SK-N-SH (cell line): ENCODE data around the gene MARCHF3. TPM values are rescaled to one million over a fixed set of nuclear protein-coding genes. Genes with fewer than 3 reads are reported as not detected.
"Not testable (repeated sequence)": the region's sequence is repeated elsewhere in the genome, so short reads cannot be mapped to it uniquely, and the experiment has no call there.

Source experiments
- CTCF ChIA-PET: fragments of 300-600, 350-600 bp; formaldehyde crosslinking; extraction: SDS; loops from one replicate; lab custom pipeline; 2021; lab: Yijun Ruan, JAX
- POLR2A ChIA-PET: fragments of 350-600 bp; sonication (Branson Sonifier 250); formaldehyde crosslinking; extraction: SDS; loops from one replicate; lab custom pipeline; 2020; ENCODE audit warnings: antibody characterized with exemption, inconsistent platforms; lab: Yijun Ruan, JAX
- DNase-seq: peaks from one replicate; pipeline ENCODE4 v3.0.0; 2012
- H2AFZ ChIP-seq: fragments of 200-600 bp; sonication (generic); 2 replicates; pipeline ENCODE4 v1.8.1; 2016; ENCODE audit warnings: antibody characterized with exemption, mild to moderate bottlenecking, low read depth
- H3F3A ChIP-seq: fragments of 200-600 bp; sonication (generic); replicated peaks from 2 replicates; pipeline ENCODE3; 2016; ENCODE audit warnings: antibody characterized with exemption, mild to moderate bottlenecking; ENCODE audit not compliant: insufficient read depth
- H3K27ac ChIP-seq, 2 experiments: fragments of 200-500 bp in 1 of 2; fragments of 200-600 bp in 1 of 2; sonication (Bioruptor generic) in 1 of 2; sonication (generic), shearing (Covaris generic) in 1 of 2; 2 replicates each; pipeline versions ENCODE4 v1.5.1 to v1.6.1; 2014 to 2016; ENCODE audit warnings: low read depth in 2 of 2, inconsistent platforms in 1 of 2, low read length in 1 of 2, mild to moderate bottlenecking in 1 of 2, mixed read lengths in 1 of 2
- H3K27me3 ChIP-seq: fragments of 200-600 bp; sonication (generic), shearing (Covaris generic); 2 replicates; pipeline ENCODE4 v1.6.1; 2016; ENCODE audit warnings: mixed run types; ENCODE audit not compliant: insufficient read depth
- H3K36me3 ChIP-seq, 2 experiments: fragments of 200-500 bp in 1 of 2; fragments of 200-600 bp in 1 of 2; sonication (Bioruptor generic) in 1 of 2; sonication (generic) in 1 of 2; replicated peaks in 1 of 2; 2 replicates each; pipeline versions ENCODE3 to v1.5.1; 2014 to 2016; ENCODE audit warnings: low read length in 1 of 2, mild to moderate bottlenecking in 1 of 2; ENCODE audit not compliant: insufficient read depth in 2 of 2, control insufficient read depth in 1 of 2
- H3K4me1 ChIP-seq, 2 experiments: fragments of 200-500 bp in 1 of 2; fragments of 200-600 bp in 1 of 2; sonication (Bioruptor generic) in 1 of 2; sonication (generic), shearing (Covaris generic) in 1 of 2; 2 replicates each; pipeline versions ENCODE4 v1.5.1 to v1.6.1; 2014 to 2016; ENCODE audit warnings: low read depth in 1 of 2, low read length in 1 of 2, mixed run types in 1 of 2; ENCODE audit not compliant: insufficient read depth in 2 of 2, control insufficient read depth in 1 of 2
- H3K4me2 ChIP-seq: fragments of 200-600 bp; sonication (generic), shearing (Covaris generic); 2 replicates; pipeline ENCODE4 v1.6.1; 2017; ENCODE audit warnings: mixed run types
- H3K4me3 ChIP-seq, 2 experiments: fragments of 200-500 bp in 1 of 2; fragments of 200-600 bp in 1 of 2; sonication (Bioruptor generic) in 1 of 2; sonication (generic), shearing (Covaris generic) in 1 of 2; 2 replicates each; pipeline versions ENCODE4 v1.5.1 to v1.8.1; 2014 to 2016; ENCODE audit warnings: low read depth in 2 of 2, inconsistent platforms in 1 of 2, low read length in 1 of 2, mild to moderate bottlenecking in 1 of 2, mixed read lengths in 1 of 2, moderate library complexity in 1 of 2
- H3K79me2 ChIP-seq: fragments of 200-600 bp; sonication (generic); 2 replicates; pipeline ENCODE4 v1.8.1; 2017; ENCODE audit warnings: mild to moderate bottlenecking; ENCODE audit not compliant: insufficient read depth
- H3K9ac ChIP-seq: fragments of 200-600 bp; sonication (generic); 2 replicates; pipeline ENCODE4 v1.6.1; 2017; ENCODE audit warnings: mixed run types
- H3K9me2 ChIP-seq: fragments of 200-600 bp; sonication (generic); 2 replicates; pipeline ENCODE4 v1.6.1; 2017; ENCODE audit warnings: mixed run types
- H3K9me3 ChIP-seq: fragments of 200-600 bp; sonication (generic); 2 replicates; pipeline ENCODE4 v1.6.1; 2017; ENCODE audit warnings: mixed run types, mild to moderate bottlenecking, moderate library complexity
- H4K20me1 ChIP-seq: fragments of 200-600 bp; sonication (generic); 2 replicates; pipeline ENCODE4 v1.6.1; 2017; ENCODE audit warnings: mild to moderate bottlenecking, mixed run types; ENCODE audit not compliant: insufficient read depth
- SMC3 ChIP-seq: IDR thresholded peaks from 2 replicates; pipeline ENCODE4 v1.6.1; 2012; ENCODE audit warnings: low read depth, low read length, improper control_type of control experiment
- TAF1 ChIP-seq: IDR thresholded peaks from 2 replicates; pipeline ENCODE4 v1.6.1; 2012; ENCODE audit warnings: low read depth, mild to moderate bottlenecking, low read length, moderate library complexity, borderline replicate concordance
- YY1 ChIP-seq: IDR thresholded peaks from 2 replicates; pipeline ENCODE4 v1.4.0; 2012; ENCODE audit warnings: low read depth, mild to moderate bottlenecking
- WGBS: methylation state at CpG from one replicate; pipeline ENCODE4 v1.1.6; 2017; ENCODE audit warnings: low lambda C conversion rate; 5-methylcytosine and 5-hydroxymethylcytosine counted together
- polyA plus RNA-seq, 3 experiments: library from polyadenylated mRNA; depleted of rRNA; stranded (reverse); fragments of >200 nt; gene quantifications; 2 replicates each; pipeline ENCODE4 v1.2.3, GENCODE V29; 2012
- TF ChIP-seq, protein P1 (sequence below): IDR thresholded peaks from 2 replicates; pipeline ENCODE4; 2012
- TF ChIP-seq, protein P2 (sequence below): IDR thresholded peaks from 2 replicates; pipeline ENCODE4 v1.4.0; 2012; ENCODE audit warnings: low read depth
- TF ChIP-seq, protein P3 (sequence below): IDR thresholded peaks from 2 replicates; pipeline ENCODE4 v1.4.0; 2012; ENCODE audit warnings: low read depth, borderline replicate concordance

The MARCHF3 gene
- polyA plus RNA-seq, 1 of the 3 experiments (the other 2 are of a cell fraction) = 21.5 TPM

DNA sequence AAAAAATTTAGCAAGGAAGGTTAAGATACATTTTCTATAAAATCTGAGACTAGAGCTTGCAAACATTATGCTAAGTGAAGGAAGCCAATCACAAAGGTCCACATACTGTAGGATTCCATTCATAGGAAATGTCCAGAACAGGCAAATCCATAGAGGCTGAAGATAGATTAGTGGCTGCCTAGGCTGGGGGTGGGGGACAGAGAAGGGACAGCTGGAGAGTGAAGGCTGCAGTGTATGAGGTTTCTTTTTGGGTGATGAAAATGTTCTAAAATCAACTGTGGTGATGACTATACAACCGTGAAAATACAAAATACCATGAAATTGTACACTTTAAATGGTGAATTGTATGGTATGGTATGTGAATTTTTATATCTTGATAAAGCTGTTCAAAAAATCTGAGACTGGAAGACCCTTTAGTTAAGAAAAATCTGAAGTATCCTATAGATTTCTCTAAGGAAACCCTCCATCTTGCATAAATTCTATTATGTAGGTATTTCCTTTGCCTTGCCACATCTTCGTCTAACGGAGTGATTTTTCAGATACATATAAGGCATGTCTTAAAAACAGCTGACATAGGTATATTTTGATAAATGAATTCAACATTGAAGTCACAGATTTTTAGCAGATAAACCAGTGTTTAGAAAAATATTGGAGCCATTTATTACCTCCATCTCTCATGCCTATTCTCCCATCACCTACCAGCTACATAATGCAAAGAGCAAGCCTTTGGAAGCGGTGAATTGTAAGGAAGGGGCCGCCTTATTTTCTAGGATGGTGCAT lies 132.3 kb downstream of the MARCHF3 start:
- POLR2A ChIA-PET = no interaction called here
- H3F3A ChIP-seq = no peaks in the 10 kb centered on the region
- WGBS = 96% methylated on average over 5 of the region's 5 CpGs
- no peaks in the 10 kb centered on the region for H3K9me2 ChIP-seq
- no peaks in the 10 kb centered on the region for H3K9me3 ChIP-seq
- no peak for TF ChIP-seq TAF1
- TF ChIP-seq YY1 = no peak
- TF ChIP-seq, protein P1, sequence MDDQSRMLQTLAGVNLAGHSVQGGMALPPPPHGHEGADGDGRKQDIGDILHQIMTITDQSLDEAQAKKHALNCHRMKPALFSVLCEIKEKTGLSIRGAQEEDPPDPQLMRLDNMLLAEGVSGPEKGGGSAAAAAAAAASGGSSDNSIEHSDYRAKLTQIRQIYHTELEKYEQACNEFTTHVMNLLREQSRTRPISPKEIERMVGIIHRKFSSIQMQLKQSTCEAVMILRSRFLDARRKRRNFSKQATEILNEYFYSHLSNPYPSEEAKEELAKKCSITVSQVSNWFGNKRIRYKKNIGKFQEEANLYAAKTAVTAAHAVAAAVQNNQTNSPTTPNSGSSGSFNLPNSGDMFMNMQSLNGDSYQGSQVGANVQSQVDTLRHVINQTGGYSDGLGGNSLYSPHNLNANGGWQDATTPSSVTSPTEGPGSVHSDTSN = no peak
- TF ChIP-seq, protein P2, sequence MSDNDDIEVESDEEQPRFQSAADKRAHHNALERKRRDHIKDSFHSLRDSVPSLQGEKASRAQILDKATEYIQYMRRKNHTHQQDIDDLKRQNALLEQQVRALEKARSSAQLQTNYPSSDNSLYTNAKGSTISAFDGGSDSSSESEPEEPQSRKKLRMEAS = no peak
- TF ChIP-seq, protein P3, sequence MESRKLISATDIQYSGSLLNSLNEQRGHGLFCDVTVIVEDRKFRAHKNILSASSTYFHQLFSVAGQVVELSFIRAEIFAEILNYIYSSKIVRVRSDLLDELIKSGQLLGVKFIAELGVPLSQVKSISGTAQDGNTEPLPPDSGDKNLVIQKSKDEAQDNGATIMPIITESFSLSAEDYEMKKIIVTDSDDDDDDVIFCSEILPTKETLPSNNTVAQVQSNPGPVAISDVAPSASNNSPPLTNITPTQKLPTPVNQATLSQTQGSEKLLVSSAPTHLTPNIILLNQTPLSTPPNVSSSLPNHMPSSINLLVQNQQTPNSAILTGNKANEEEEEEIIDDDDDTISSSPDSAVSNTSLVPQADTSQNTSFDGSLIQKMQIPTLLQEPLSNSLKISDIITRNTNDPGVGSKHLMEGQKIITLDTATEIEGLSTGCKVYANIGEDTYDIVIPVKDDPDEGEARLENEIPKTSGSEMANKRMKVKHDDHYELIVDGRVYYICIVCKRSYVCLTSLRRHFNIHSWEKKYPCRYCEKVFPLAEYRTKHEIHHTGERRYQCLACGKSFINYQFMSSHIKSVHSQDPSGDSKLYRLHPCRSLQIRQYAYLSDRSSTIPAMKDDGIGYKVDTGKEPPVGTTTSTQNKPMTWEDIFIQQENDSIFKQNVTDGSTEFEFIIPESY = no peak
- TF ChIP-seq, all 33 proteins: peak for 0
- H3K27me3 ChIP-seq = no peaks in the 10 kb centered on the region
- no peak overlapping the region for H3K4me2 ChIP-seq
- H3K27ac ChIP-seq = no peak overlapping the region
- H3K79me2 ChIP-seq = no peaks in the 10 kb centered on the region
- no peak overlapping the region for H3K9ac ChIP-seq
- H3K4me3 ChIP-seq = no peak overlapping the region
- no peak for DNase-seq
- H3K36me3 ChIP-seq = peaks cover 6 to 17% of the 10 kb centered on the region in 2 experiments
- CTCF ChIA-PET = no interaction called here
- H4K20me1 ChIP-seq = no peaks in the 10 kb centered on the region
- no peaks in the 10 kb centered on the region for H3K4me1 ChIP-seq
- no peak overlapping the region for H2AFZ ChIP-seq

DNA sequence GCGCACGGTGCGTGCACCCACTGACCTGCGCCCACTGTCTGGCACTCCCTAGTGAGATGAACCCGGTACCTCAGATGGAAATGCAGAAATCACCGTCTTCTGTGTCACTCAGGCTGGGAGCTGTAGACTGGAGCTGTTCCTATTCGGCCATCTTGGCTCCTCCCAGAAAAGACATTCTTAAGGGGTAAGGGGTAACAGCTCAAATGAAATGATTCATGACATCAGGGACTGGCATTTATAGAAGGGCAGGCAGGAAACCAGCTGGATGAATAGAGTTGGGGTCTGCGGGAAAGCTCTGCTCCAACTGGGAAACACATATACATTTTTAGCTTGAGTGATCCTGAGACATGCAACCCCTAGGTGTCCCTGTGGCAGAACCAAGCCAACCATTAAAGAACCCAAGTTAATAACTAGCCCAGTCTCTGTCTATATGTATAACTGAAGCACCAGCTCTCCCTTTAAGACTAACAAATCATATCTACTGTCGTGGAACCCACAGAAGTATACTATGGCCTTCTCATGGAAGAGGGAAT lies 134.1 kb downstream of the MARCHF3 start:
- no peak overlapping the region for H3K27ac ChIP-seq
- H3F3A ChIP-seq = no peaks in the 10 kb centered on the region
- H4K20me1 ChIP-seq = no peaks in the 10 kb centered on the region
- H3K4me1 ChIP-seq = no peaks in the 10 kb centered on the region
- CTCF ChIA-PET = interaction anchor here (0.9 kb wide), 1 partner anchor 21 kb away, joined by 3 read pairs; no protein-coding TSS in a partner anchor
- no peaks in the 10 kb centered on the region for H3K9me3 ChIP-seq
- H3K4me2 ChIP-seq = no peak overlapping the region
- TF ChIP-seq SMC3 = no peak
- TF ChIP-seq, protein P2 = no peak
- TF ChIP-seq, protein P1 = no peak
- H3K9ac ChIP-seq = no peak overlapping the region
- no peak overlapping the region for H3K4me3 ChIP-seq
- H3K27me3 ChIP-seq = no peaks in the 10 kb centered on the region
- 94% methylated on average over 9 of the region's 9 CpGs for WGBS
- POLR2A ChIA-PET = no interaction called here
- no peaks in the 10 kb centered on the region for H3K79me2 ChIP-seq
- no peak overlapping the region for H2AFZ ChIP-seq
- peaks cover 0 to 13% of the 10 kb centered on the region in 2 experiments for H3K36me3 ChIP-seq
- no peak for DNase-seq
- H3K9me2 ChIP-seq = no peaks in the 10 kb centered on the region

DNA sequence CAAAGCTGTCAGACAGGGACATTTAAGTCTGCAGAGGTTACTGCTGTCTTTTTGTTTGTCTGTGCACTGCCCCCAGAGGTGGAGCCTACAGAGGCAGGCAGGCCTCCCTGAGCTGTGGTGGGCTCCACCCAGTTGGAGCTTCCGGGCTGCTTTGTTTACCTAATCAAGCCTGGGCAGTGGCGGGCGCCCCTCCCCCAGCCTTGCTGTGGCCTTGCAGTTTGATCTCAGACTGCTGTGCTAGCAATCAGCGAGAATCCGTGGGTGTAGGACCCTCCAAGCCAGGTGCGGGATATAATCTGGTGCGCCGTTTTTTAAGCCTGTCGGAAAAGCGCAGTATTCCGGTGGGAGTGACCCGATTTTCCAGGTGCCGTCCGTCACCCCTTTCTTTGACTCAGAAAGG lies 134.6 kb downstream of the MARCHF3 start:
- H3K4me2 ChIP-seq, H3K36me3 ChIP-seq, H3K9me2 ChIP-seq, H3K9ac ChIP-seq, H3K4me1 ChIP-seq, H3K79me2 ChIP-seq, DNase-seq, H2AFZ ChIP-seq, H3K4me3 ChIP-seq, H3F3A ChIP-seq, H3K27me3 ChIP-seq, H3K27ac ChIP-seq, POLR2A ChIA-PET, CTCF ChIA-PET, H4K20me1 ChIP-seq, H3K9me3 ChIP-seq: not testable (repeated sequence)
- 98% methylated on average over 14 of the region's 14 CpGs for WGBS

DNA sequence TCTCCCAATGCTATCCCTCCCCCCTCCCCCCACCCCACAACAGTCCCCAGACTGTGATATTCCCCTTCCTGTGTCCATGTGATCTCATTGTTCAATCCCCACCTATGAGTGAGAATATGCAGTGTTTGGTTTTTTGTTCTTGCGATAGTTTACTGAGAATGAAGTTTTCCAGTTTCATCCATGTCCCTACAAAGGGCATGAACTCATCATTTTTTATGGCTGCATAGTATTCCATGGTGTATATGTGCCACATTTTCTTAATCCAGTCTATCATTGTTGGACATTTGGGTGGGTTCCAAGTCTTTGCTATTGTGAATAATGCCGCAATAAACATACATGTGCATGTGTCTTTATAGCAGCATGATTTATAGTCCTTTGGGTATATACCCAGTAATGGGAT lies 139.9 kb downstream of the MARCHF3 start:
- CTCF ChIA-PET, H3K79me2 ChIP-seq, H3K9me3 ChIP-seq, H3K4me1 ChIP-seq, H2AFZ ChIP-seq, H3K9ac ChIP-seq, DNase-seq, H3K27me3 ChIP-seq, H3K27ac ChIP-seq, H3K4me2 ChIP-seq, H3K36me3 ChIP-seq, H3K4me3 ChIP-seq, H3F3A ChIP-seq, H3K9me2 ChIP-seq, POLR2A ChIA-PET, H4K20me1 ChIP-seq: not testable (repeated sequence)
- 98% methylated on average over 2 of the region's 2 CpGs for WGBS
